ENCODE data around the gene C1QTNF9. TPM values are rescaled to one million over a fixed set of nuclear protein-coding genes. Genes with fewer than 3 reads are reported as not detected.
"Not testable (repeated sequence)": the region's sequence is repeated elsewhere in the genome, so short reads cannot be mapped to it uniquely, and the experiment has no call there.

Gene C1QTNF9, protein sequence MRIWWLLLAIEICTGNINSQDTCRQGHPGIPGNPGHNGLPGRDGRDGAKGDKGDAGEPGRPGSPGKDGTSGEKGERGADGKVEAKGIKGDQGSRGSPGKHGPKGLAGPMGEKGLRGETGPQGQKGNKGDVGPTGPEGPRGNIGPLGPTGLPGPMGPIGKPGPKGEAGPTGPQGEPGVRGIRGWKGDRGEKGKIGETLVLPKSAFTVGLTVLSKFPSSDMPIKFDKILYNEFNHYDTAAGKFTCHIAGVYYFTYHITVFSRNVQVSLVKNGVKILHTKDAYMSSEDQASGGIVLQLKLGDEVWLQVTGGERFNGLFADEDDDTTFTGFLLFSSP
- polyA plus RNA-seq (2012; ENCODE audit: insufficient read depth, insufficient read length, low read depth): not detected

DNA sequence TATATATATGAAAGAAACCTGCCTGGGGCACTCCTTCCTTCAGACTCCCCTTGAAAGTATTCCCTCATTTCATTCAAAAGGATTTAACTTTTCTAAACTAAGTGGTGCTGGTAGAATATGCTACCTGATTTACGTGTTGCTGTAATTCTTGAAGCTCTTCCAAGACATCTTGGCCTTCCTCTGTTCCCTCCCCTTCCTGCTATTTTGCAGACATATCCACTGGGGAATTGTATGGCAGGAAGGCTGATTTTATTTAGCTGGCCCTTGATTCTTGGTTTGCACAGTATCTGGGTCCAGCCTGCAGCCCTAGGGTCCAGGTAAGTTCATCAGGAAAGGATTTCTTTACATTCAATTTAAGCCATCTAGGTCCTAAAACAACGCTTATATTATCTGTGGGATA is at the start of gene C1QTNF9:
Gene C1QTNF9, plus strand, starts transcription at position 281 of the 400 bp plus-strand sequence. CDS start 6,424 bp downstream, outside the sequence.
- not testable (repeated sequence) for DNase-seq; H3K9me3 ChIP-seq; H3K27me3 ChIP-seq; H3K4me3 ChIP-seq (ENCODE audit: low read depth, low read length); H3K4me1 ChIP-seq; H3K36me3 ChIP-seq

DNA sequence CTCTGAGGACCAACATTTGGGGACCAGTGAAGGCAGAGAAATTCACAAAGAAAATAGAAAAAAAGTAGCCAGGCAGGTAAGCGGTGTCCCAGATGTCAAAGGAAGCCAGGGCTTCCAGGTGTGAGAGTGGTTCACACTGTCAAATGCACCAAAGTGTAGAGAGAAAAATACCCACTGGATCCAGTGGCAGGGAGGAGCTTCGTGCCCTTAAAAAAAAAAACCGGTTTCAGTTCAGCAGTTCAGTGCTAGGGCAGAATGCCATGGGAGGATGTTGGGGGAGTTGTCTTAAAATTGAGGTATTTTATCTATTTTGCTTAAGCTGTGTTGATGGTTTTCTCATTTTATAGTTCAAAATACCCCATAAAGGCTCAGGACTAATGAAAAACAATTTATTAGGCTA is 47.8 kb upstream of the C1QTNF9 start:
- H3K4me1 ChIP-seq: no peaks in the 10 kb centered on the region
- no peak for DNase-seq
- TF ChIP-seq, protein P1, sequence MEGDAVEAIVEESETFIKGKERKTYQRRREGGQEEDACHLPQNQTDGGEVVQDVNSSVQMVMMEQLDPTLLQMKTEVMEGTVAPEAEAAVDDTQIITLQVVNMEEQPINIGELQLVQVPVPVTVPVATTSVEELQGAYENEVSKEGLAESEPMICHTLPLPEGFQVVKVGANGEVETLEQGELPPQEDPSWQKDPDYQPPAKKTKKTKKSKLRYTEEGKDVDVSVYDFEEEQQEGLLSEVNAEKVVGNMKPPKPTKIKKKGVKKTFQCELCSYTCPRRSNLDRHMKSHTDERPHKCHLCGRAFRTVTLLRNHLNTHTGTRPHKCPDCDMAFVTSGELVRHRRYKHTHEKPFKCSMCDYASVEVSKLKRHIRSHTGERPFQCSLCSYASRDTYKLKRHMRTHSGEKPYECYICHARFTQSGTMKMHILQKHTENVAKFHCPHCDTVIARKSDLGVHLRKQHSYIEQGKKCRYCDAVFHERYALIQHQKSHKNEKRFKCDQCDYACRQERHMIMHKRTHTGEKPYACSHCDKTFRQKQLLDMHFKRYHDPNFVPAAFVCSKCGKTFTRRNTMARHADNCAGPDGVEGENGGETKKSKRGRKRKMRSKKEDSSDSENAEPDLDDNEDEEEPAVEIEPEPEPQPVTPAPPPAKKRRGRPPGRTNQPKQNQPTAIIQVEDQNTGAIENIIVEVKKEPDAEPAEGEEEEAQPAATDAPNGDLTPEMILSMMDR (IDR thresholded peaks at IDR 0.05; ENCODE audit: low read depth, low read length): no peak

DNA sequence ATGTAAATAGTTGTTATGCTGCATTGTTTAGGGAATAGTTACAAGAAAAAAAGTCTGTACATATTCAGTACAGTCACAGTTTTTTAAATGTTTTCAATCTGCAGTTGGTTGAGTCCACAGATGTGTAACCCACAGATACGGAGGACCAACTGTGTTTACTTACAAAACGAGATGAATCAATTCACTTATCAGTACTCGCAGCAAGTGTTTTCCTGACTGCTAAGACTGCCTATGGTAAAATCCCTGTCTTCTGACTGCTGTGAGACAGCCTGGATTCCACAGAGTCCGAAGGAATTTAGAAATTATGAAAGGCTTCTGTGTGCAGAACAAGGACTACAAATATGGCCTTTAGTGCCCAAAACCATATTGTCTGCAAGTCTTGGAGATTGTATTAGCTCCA is 45.7 kb upstream of the C1QTNF9 start:
- TF ChIP-seq, protein P1 (IDR thresholded peaks at IDR 0.05; ENCODE audit: low read depth, low read length): no peak
- DNase-seq: no peak
- no peak overlapping the region for H3K4me3 ChIP-seq (ENCODE audit: low read depth, low read length)
- H3K4me1 ChIP-seq: no peaks in the 10 kb centered on the region
- H3K27me3 ChIP-seq: 0 out of 2 replicates have a peak, but pooled peaks cover 2% of the 10 kb centered on the region
- no peaks in the 10 kb centered on the region for H3K36me3 ChIP-seq
- no peaks in the 10 kb centered on the region for H3K9me3 ChIP-seq

More for the DNA sequence above, 47.8 kb upstream of the C1QTNF9 start:
- Histone ChIP-seq H3K9me3 (no peaks in the 10 kb centered on the region), H3K36me3 (no peaks in the 10 kb centered on the region), H3K4me3 (ENCODE audit: low read depth, low read length) (no peak overlapping the region), H3K27me3 (0 out of 2 replicates have a peak, but pooled peaks cover 2% of the 10 kb centered on the region)

DNA sequence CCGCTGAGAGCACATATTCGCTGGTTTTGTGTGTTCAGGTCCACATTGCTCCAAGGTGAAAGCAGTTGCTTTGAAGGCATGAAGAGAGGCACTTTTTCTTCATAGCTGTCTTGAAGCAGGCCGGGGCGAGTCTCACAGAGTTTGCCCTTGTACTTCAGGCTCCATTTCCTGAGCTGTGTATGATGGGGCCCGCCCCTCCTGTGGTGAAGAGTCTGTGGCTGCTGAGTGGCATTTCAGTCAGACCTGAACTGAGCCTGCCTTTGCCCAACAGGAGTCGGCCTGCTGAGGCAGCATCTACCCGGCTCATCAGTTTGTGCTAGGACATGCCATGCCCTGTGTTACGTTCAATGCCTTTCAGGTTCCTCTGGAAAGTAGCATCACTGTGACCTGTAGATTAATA is 44.4 kb upstream of the C1QTNF9 start:
- no peak for DNase-seq
- Histone ChIP-seq H3K4me3 (ENCODE audit: low read depth, low read length) (no peak overlapping the region), H3K27me3 (0 out of 2 replicates have a peak, but pooled peaks cover under 1% of the 10 kb centered on the region), H3K9me3 (no peaks in the 10 kb centered on the region), H3K36me3 (no peaks in the 10 kb centered on the region), H3K4me1 (no peaks in the 10 kb centered on the region)
- TF ChIP-seq, protein P1 (IDR thresholded peaks at IDR 0.05; ENCODE audit: low read depth, low read length): no peak

DNA sequence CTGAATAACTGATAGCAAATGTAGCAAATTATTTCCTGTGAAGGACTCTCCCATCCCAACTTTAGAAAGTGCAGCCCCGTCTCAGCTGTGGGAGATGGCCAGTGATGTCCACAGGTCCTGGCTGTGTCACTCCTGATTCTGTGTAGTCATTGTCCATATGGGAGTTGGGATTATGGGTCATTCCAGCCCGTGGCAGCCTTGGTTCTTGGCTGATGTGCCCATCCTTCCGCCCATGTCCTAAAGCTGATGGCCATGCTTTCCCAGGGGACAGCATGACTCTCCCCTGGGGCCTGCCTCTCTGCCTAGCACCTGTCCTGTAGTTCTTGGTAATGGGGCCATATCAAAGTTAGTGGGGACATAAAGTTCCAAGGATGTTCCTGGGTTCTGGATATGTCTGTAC is 43.9 kb upstream of the C1QTNF9 start:
- DNase-seq: no peak

DNA sequence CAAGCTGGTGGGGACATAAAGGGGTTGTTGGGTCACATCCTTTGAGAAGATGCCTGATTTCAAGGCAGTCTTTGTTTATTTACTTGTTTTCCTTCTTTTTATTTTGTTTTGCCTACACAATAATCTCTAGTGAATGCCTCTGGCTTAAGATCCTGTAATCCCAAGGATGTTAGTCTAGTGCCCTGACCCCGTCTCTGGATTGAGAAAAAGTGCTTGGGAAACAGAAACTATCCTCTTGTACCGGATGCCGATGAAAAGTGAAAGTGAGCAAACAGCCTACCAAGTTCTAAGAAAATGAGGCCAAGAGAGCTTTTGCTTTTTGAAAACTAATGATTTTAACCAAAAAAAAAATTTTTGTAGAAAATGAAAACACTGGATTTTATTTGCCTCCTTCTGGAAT is 42.1 kb upstream of the C1QTNF9 start:
- H3K9me3 ChIP-seq: no peaks in the 10 kb centered on the region
- H3K4me3 ChIP-seq (ENCODE audit: low read depth, low read length): no peak overlapping the region
- no peak for DNase-seq
- no peaks in the 10 kb centered on the region for H3K36me3 ChIP-seq
- H3K4me1 ChIP-seq: no peaks in the 10 kb centered on the region
- TF ChIP-seq, protein P1 (IDR thresholded peaks at IDR 0.05; ENCODE audit: low read depth, low read length): no peak
- peaks cover 14% of the 10 kb centered on the region for H3K27me3 ChIP-seq

More for the DNA sequence above, 43.9 kb upstream of the C1QTNF9 start:
- no peak overlapping the region for H3K4me3 ChIP-seq (ENCODE audit: low read depth, low read length)
- H3K27me3 ChIP-seq: peaks cover under 1% of the 10 kb centered on the region; the same call in 1 of the 2 replicates
- H3K4me1 ChIP-seq: no peaks in the 10 kb centered on the region
- no peaks in the 10 kb centered on the region for H3K36me3 ChIP-seq
- TF ChIP-seq, protein P1 (IDR thresholded peaks at IDR 0.05; ENCODE audit: low read depth, low read length): no peak
- H3K9me3 ChIP-seq: no peaks in the 10 kb centered on the region
